PC-3 (cell line): ENCODE results near the gene CYB5D1.

ENCODE experiments used
- CTCF ChIP-seq: fragments of 300-600 bp; sonication (generic); conservative IDR thresholded peaks from 2 replicates; pipeline ENCODE4 v1.5.1; 2017; ENCODE audit warnings: antibody characterized with exemption, low read depth, mild to moderate bottlenecking, low read length
- EZH2 ChIP-seq: fragments of 300-600 bp; sonication (generic); IDR thresholded peaks from one replicate; pipeline ENCODE4 v1.6.1; 2017; ENCODE audit warnings: antibody characterized with exemption, mild to moderate bottlenecking, low read length; ENCODE audit not compliant: unreplicated experiment
- EZH2phosphoT487 ChIP-seq: fragments of 300-600 bp; sonication (generic); IDR thresholded peaks from 2 replicates; pipeline ENCODE4 v1.6.1; 2018; ENCODE audit warnings: mild to moderate bottlenecking, antibody characterized with exemption, low read length, borderline replicate concordance

GRCh38 chr17:7886227-7887037 is 28.6 kb downstream of the CYB5D1 start:
- no peak for TF ChIP-seq CTCF
- no peak for TF ChIP-seq EZH2phosphoT487
- no peak for TF ChIP-seq EZH2
